Retinal pigment epithelial cell (primary cell): ENCODE data around the gene CELSR1.

Experiments used
- DNase-seq: peaks from one replicate; pipeline ENCODE4 v3.0.0-alpha.2; 2010; ENCODE audit warnings: low read depth
- H3K4me3 ChIP-seq: 2 replicates; pipeline ENCODE4 v1.5.1; 2011; ENCODE audit warnings: mild to moderate bottlenecking, low read length, control low read depth, moderate library complexity
- TF ChIP-seq, protein P1 (sequence below): conservative IDR thresholded peaks from 2 replicates; pipeline ENCODE4 v1.5.1; 2011; ENCODE audit warnings: low read depth, low read length, control low read depth, inconsistent platforms

Gene CELSR1

DNA sequence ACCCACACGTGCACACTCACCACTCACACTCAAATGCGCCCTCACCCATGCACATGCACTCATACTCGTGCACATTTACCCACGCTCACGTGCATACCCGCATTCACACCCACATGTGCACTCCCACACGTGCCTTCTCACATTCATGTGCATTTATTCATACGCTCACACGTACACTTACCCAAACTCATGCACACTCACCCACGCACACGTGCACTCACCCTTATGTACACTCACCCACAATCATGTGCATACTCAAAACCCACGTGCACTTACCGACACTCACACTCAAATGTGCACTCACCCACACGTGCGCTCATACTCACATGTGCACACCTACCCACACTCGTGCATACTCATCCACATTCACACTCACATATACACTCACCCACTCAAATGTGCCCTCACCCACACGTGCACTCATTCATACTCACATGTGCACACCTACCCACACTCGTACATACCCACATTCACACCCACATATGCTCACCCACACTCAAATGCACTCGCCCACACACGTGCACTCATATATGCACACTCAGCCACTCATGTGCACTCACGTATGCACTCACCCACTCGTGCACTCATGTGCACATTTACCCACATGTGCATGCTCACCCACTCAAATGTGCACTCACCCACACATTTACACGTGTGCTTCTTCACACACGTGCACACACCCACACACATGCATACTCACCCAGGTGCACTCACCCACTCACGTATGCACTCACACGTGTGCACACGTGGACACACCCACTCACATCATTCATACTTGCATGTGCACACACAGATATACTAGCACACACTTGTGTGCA, 117.5 kb downstream of the CELSR1 start:
- H3K4me3 ChIP-seq = no peak overlapping the region
- no peak for DNase-seq
- TF ChIP-seq, protein P1, sequence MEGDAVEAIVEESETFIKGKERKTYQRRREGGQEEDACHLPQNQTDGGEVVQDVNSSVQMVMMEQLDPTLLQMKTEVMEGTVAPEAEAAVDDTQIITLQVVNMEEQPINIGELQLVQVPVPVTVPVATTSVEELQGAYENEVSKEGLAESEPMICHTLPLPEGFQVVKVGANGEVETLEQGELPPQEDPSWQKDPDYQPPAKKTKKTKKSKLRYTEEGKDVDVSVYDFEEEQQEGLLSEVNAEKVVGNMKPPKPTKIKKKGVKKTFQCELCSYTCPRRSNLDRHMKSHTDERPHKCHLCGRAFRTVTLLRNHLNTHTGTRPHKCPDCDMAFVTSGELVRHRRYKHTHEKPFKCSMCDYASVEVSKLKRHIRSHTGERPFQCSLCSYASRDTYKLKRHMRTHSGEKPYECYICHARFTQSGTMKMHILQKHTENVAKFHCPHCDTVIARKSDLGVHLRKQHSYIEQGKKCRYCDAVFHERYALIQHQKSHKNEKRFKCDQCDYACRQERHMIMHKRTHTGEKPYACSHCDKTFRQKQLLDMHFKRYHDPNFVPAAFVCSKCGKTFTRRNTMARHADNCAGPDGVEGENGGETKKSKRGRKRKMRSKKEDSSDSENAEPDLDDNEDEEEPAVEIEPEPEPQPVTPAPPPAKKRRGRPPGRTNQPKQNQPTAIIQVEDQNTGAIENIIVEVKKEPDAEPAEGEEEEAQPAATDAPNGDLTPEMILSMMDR = no peak

DNA sequence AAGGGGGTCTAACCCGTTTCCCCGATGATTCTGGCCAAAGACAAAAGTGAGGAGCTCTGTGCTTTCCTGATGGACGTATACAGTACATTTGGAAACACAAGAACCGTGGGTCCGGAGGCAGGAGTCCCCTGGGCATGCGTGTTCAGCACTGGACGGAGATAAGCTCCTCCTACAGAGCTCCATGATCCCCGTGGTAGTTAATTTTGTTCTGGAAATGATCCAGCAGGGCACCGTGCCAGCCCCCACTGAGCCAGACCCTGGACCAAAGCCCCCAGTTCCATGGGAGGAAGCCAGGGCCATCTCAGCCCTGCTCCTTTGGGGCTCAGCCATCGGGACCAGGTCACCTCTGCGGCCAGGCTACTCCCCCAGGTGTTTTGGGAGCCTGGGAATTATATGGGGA, 118.6 kb downstream of the CELSR1 start:
- no peak for DNase-seq
- TF ChIP-seq, protein P1 = no peak
- no peak overlapping the region for H3K4me3 ChIP-seq

DNA sequence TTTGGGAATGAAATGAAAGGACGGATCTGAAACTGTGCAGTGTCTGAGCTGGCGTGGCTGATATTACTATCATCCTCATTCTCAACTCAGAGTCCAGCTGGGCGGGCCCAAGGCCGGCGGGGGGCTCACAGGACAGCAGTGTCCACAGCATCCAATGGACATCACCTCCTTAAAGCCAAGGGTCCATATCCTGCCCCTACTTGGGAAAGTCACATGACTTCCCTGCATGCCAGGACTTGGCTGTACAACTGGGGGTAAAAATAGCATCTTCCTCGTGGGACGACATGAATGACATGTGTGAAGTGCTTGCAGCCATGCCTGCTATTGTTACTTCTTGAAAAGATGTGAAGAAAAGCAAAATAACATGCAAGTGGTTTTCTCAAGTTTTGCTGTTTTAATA, 119.7 kb downstream of the CELSR1 start:
- TF ChIP-seq, protein P1 = no peak
- H3K4me3 ChIP-seq = no peak overlapping the region
- DNase-seq = no peak

DNA sequence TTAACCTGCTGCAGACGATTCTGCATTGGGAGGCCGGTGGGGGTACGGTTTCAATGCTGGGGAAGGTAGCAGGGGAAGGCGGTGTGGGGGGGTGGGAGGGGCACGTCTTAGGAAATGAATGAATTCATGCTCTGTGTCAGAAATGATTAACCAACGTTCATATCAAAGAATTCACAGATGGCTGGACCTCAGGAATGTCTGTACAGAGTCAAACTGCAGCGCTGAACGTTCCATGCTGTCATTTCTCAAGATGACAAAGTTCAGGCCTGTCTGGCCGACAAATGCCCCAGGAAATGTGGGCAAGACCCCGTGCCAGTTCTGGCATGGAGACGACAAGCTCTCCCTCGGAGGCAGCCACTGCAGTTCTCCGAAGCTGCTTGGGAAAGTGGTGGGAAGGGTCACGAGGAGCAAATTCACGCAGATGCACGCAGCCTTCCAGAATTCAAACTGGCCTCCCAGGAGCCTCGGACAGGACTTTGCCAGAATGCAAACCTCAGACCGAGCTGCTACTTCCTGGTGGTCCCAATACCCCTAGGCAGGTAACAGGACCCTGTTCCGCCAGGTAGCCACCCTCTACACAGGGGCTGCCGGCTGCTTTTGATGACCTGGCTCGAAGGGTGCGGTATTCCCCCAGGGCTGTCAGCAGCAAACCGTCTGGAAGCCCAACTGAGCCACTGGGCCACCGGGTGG, 120.4 kb downstream of the CELSR1 start:
- no peak overlapping the region for H3K4me3 ChIP-seq
- TF ChIP-seq, protein P1 = no peak
- peak; percentile 55 for DNase-seq

DNA sequence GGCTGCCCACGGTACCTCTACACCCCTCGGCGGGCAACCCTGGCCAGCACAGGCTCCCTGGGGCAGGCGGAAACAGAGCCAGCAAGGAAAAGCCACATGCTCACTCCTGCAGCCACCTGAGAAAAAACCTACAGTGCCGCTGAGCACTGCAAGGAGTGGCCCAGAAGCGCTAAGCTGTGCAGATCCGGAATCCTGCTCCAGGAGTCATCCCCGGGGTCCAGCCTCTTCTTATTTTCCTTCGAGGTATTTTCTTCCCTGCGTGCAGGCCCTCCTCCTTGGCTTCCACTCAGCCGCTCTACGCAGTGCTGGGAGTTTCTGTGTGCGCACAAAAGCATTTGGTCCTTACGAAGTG, 120.9 kb downstream of the CELSR1 start:
- peak; percentile 35 for DNase-seq
- TF ChIP-seq, protein P1 = no peak
- H3K4me3 ChIP-seq = no peak overlapping the region

DNA sequence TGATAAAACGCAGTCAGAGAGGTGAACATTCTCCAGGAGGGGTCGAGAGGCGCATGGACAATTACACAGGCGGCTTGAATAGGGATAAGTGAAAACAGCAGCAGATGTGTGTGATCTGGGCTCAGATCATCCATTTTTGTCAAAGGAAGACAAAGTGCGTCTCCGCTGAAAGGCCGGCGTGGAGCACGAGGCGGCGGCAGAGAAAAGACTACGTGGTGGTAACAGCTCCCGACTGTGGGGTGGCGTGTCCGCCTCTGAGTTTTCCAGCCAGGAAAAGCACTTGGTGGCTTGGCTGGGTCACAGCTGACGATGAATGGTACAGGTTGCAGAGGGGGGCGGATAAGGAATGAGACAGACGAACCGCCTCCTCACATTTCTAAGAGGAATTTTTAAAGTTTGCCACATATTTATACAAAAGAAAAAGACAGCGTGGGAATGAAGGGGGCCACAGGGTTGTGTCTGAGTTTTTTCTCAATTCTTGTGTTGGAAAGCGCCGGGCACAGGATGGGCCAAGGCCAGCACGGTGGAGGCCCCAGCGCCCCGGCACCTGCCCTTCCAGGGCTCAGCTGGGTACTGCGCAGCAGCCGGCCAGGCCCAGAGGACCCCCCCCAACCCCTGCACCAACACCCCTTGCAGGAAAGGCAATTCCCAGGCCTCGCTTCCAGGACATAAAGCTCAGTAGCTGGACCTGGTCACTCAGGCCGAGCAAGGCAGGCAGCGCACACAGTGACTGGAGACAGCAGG, 121.5 kb downstream of the CELSR1 start:
- TF ChIP-seq, protein P1 = no peak

More for the DNA sequence above, 121.5 kb downstream of the CELSR1 start:
- H3K4me3 ChIP-seq = no peak overlapping the region
- DNase-seq = no peak
